OCI-LY3 (cell line): ENCODE data around the gene HNRNPL.

ENCODE experiments used
- H2AFZ ChIP-seq: fragments of 200-600, 300-600 bp; shearing (Covaris generic); 2 replicates; pipeline ENCODE4 v1.6.0; 2014; ENCODE audit warnings: antibody characterized with exemption, low read depth, low read length
- H3K27ac ChIP-seq: fragments of 200-600, 300-600 bp; sonication (generic); 2 replicates; pipeline ENCODE4 v1.5.1; 2014; ENCODE audit warnings: mild to moderate bottlenecking, low read length, moderate library complexity, mixed read lengths
- H3K27me3 ChIP-seq: fragments of 200-600, 300-600 bp; sonication (generic); 2 replicates; pipeline ENCODE4 v1.6.1; 2014; ENCODE audit warnings: low read depth, low read length, mixed read lengths
- H3K36me3 ChIP-seq: fragments of 200-600, 300-600 bp; sonication (generic); replicated peaks from 2 replicates; pipeline ENCODE3; 2014; ENCODE audit warnings: low read depth, low read length, mixed read lengths
- H3K4me1 ChIP-seq: fragments of 300-600, 200-600 bp; sonication (generic); 2 replicates; pipeline ENCODE4 v1.6.1; 2014; ENCODE audit warnings: low read length, mixed read lengths
- H3K4me2 ChIP-seq: fragments of 200-600, 300-600 bp; sonication (generic); 2 replicates; pipeline ENCODE4 v1.6.1; 2014; ENCODE audit warnings: low read length, mixed read lengths
- H3K4me3 ChIP-seq: fragments of 300-600, 200-600 bp; sonication (generic); 2 replicates; pipeline ENCODE4 v1.5.1; 2014; ENCODE audit warnings: antibody characterized with exemption, mild to moderate bottlenecking, low read length, moderate library complexity
- H3K79me2 ChIP-seq: fragments of 300-600, 200-600 bp; shearing (Covaris generic); 2 replicates; pipeline ENCODE4 v1.6.1; 2014; ENCODE audit warnings: mild to moderate bottlenecking, low read length, mixed read lengths
- H3K9ac ChIP-seq: fragments of 300-600, 200-600 bp; shearing (Covaris generic); 2 replicates; pipeline ENCODE4 v1.6.0; 2014; ENCODE audit warnings: mild to moderate bottlenecking, low read length, moderate library complexity
- H3K9me3 ChIP-seq: fragments of 200-600, 300-600 bp; shearing (Covaris generic); 2 replicates; pipeline ENCODE4 v1.6.1; 2014; ENCODE audit warnings: low read length, mixed read lengths; ENCODE audit not compliant: insufficient read depth
- H4K20me1 ChIP-seq: fragments of 200-600, 300-600 bp; sonication (generic); 2 replicates; pipeline ENCODE4 v1.6.1; 2016; ENCODE audit warnings: low read length, mixed read lengths; ENCODE audit not compliant: insufficient read depth
- EZH2phosphoT487 ChIP-seq: fragments of 200-600 bp; shearing (Covaris generic); IDR thresholded peaks from 2 replicates; pipeline ENCODE4 v1.6.1; 2018; ENCODE audit warnings: antibody characterized with exemption, mixed run types, low read depth
- TF ChIP-seq, protein P1 (sequence below): fragments of 200-600, 300-600 bp; sonication (generic); IDR thresholded peaks from 2 replicates; pipeline ENCODE4 v1.5.1; 2014; ENCODE audit warnings: antibody characterized with exemption, low read length, low read depth

Gene HNRNPL

GRCh38 chr19:38880076-38880881 lies 30.5 kb upstream of the HNRNPL start:
- Histone ChIP-seq H3K4me1 (peaks cover 24% of the 10 kb centered on the region), H3K9ac (no peak overlapping the region), H2AFZ (no peak overlapping the region), H4K20me1 (no peaks in the 10 kb centered on the region), H3K79me2 (no peaks in the 10 kb centered on the region), H3K36me3 (no peaks in the 10 kb centered on the region), H3K4me2 (no peak overlapping the region), H3K4me3 (no peak overlapping the region), H3K27ac (no peak overlapping the region), H3K9me3 (no peaks in the 10 kb centered on the region), H3K27me3 (no peaks in the 10 kb centered on the region)
- TF ChIP-seq, protein P1, sequence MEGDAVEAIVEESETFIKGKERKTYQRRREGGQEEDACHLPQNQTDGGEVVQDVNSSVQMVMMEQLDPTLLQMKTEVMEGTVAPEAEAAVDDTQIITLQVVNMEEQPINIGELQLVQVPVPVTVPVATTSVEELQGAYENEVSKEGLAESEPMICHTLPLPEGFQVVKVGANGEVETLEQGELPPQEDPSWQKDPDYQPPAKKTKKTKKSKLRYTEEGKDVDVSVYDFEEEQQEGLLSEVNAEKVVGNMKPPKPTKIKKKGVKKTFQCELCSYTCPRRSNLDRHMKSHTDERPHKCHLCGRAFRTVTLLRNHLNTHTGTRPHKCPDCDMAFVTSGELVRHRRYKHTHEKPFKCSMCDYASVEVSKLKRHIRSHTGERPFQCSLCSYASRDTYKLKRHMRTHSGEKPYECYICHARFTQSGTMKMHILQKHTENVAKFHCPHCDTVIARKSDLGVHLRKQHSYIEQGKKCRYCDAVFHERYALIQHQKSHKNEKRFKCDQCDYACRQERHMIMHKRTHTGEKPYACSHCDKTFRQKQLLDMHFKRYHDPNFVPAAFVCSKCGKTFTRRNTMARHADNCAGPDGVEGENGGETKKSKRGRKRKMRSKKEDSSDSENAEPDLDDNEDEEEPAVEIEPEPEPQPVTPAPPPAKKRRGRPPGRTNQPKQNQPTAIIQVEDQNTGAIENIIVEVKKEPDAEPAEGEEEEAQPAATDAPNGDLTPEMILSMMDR, result no peak
- no peak for TF ChIP-seq EZH2phosphoT487

DNA sequence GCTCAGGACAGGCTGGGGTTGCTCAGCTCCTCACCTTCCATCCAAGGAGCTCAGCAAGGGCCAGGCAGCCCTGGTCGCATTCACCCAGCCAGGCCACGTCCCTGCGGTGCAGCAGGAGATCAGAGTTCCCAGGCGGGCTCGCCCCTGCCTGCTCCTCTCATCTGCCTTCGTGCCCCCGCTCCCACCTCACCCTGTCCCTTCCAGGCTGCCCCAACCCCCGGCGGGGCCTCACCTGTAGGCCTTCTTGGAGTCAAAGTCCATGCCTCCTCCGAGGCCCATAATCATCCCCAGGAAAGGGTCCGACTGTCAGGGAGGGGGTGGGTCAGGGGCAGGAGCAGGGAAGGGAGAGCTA lies 29.6 kb upstream of the HNRNPL start:
- no peak overlapping the region for H3K9ac ChIP-seq
- no peaks in the 10 kb centered on the region for H3K36me3 ChIP-seq
- peaks cover 24% of the 10 kb centered on the region for H3K4me1 ChIP-seq
- H3K9me3 ChIP-seq, result no peaks in the 10 kb centered on the region
- H3K79me2 ChIP-seq, result no peaks in the 10 kb centered on the region
- H4K20me1 ChIP-seq, result no peaks in the 10 kb centered on the region
- H3K4me2 ChIP-seq, result peak overlapping the region; percentile 95; the same call in 1 of the 2 replicates
- H3K4me3 ChIP-seq, result no peak overlapping the region
- TF ChIP-seq EZH2phosphoT487, result no peak
- TF ChIP-seq, protein P1, result no peak
- H3K27ac ChIP-seq, result peak overlapping the region; percentile 84; the same call in 1 of the 2 replicates
- no peaks in the 10 kb centered on the region for H3K27me3 ChIP-seq
- no peak overlapping the region for H2AFZ ChIP-seq

- Histone ChIP-seq H3K4me2 (peak overlapping the region; percentile 95), H2AFZ (peak overlapping the region; percentile 53; the same call in 1 of the 2 replicates), H3K27me3 (no peaks in the 10 kb centered on the region), H4K20me1 (no peaks in the 10 kb centered on the region), H3K4me1 (peaks cover 24% of the 10 kb centered on the region), H3K9me3 (no peaks in the 10 kb centered on the region), H3K9ac (peak overlapping the region; percentile 91), H3K79me2 (no peaks in the 10 kb centered on the region), H3K4me3 (peak overlapping the region; percentile 79), H3K36me3 (no peaks in the 10 kb centered on the region), H3K27ac (peak overlapping the region; percentile 84)
- TF ChIP-seq, protein P1, result peak; percentile 28; the same call in 1 of the 2 replicates
- no peak for TF ChIP-seq EZH2phosphoT487
Measured at GRCh38 chr19:38878575-38879399, 29.0 kb upstream of the HNRNPL start.
